Peyer's patch (tissue), 4 donors: ENCODE measurements around the gene GTF2F1.

Experiments
- CTCF ChIP-seq, 6 experiments: fragments of 450-650 bp in 4 of 6; fragments of 200-600 bp in 2 of 6; sonication (generic) in 1 of 6; IDR thresholded peaks; one replicate each; pipeline ENCODE4 v1.5.1; 2017 to 2019; ENCODE audit warnings: antibody characterized with exemption in 6 of 6, mild to moderate bottlenecking in 3 of 6, moderate library complexity in 1 of 6
- POLR2A ChIP-seq, 2 donors: fragments of 450-650 bp; IDR thresholded peaks; one replicate each; pipeline ENCODE4 v1.5.1; 2017; ENCODE audit warnings: antibody characterized with exemption in 2 of 2, mild to moderate bottlenecking in 2 of 2, moderate library complexity in 2 of 2

GRCh38 chr19:6387372-6387771, 5.6 kb downstream of the GTF2F1 start:
- TF ChIP-seq POLR2A (IDR thresholded peaks at IDR 0.05) (no peak), CTCF (IDR thresholded peaks at IDR 0.05) (no peak)
